Ascending aorta (tissue), 2 donors: ENCODE data around the gene ADAMTS15. TPM values are rescaled to one million over a fixed set of nuclear protein-coding genes. Genes with fewer than 3 reads are reported as not detected.

Source experiments
- DNase-seq, 2 donors: peaks; one replicate each; pipeline ENCODE4 v3.0.0-alpha.2; 2019; ENCODE audit warnings: low spot score in 2 of 2
- H3K27ac ChIP-seq, 2 donors: fragments of 200-600 bp; sonication (generic); one replicate each; pipeline ENCODE4 v1.5.1; 2016 to 2017; ENCODE audit warnings: mild to moderate bottlenecking in 1 of 2
- H3K27me3 ChIP-seq: fragments of 200-600 bp; sonication (generic); one replicate; pipeline ENCODE4 v1.5.1; 2017
- H3K36me3 ChIP-seq, 2 donors: fragments of 200-600 bp; sonication (generic); one replicate each; pipeline ENCODE4 v1.5.1; 2016
- H3K4me1 ChIP-seq, 2 donors: fragments of 200-600 bp; sonication (generic); one replicate each; pipeline ENCODE4 v1.5.1; 2016 to 2017; ENCODE audit warnings: mild to moderate bottlenecking in 1 of 2
- H3K4me3 ChIP-seq, 2 donors: fragments of 200-600 bp; sonication (generic); one replicate each; pipeline ENCODE4 v1.5.1; 2016 to 2017; ENCODE audit warnings: mild to moderate bottlenecking in 1 of 2
- H3K9me3 ChIP-seq, 2 donors: fragments of 200-600 bp; sonication (generic); one replicate each; pipeline ENCODE4 v1.5.1; 2016
- intact Hi-C: fragments of 100-400 bp; cut with DNase I; formaldehyde crosslinking; loops from one replicate; pipeline ENCODE4 v1.15.1; 2023
- total RNA-seq: library from RNA; depleted of rRNA; stranded (reverse); fragments of >200 nt; gene quantifications from one replicate; pipeline ENCODE4 v1.1.0, GENCODE V29; 2016
- TF ChIP-seq, protein P1 (sequence below), 3 experiments: fragments of 200-600 bp in 2 of 3; fragments of 450-650 bp in 1 of 3; sonication (generic) in 2 of 3; IDR thresholded peaks; one replicate each; pipeline ENCODE4 v1.5.1; 2016 to 2019; ENCODE audit warnings: antibody characterized with exemption in 3 of 3, mild to moderate bottlenecking in 1 of 3, moderate library complexity in 1 of 3

ADAMTS15 gene
- total RNA-seq, 1 donor from 2014 or later: 20.4 TPM

DNA sequence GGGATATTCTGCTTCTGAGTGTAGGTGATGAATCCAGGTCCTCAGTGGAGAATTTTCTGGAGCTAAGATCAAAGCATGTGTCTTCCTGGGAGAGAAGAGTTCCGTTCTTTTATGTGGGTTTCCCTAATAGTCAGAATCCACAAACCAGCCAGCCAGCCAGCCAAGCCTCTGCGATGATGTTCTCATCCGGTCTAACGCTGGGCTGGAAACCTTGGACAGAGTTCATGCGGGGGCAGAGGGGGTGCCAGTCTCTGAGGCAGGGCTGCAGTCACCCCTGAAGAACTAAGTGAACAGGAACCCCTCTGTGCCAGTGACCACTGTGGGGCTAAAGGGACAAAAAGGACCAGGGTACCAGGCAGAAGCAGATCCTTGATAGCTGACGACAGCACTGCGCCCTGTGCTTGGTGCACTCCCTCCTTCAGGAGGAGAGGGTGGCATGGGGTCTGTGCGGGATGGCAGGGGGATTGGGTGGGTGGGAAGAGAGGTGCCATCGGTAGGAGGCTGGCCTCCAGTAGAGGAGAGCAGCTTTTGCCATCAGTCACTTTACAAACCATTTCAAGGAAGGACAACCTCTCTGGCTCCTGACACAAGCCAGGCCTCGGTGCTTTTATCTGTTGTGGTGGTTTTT lies 27.1 kb downstream of the ADAMTS15 start:
- DNase-seq: peak in 1 of 2 donors; percentile 56
- H3K36me3 ChIP-seq: peaks cover 37 to 41% of the 10 kb centered on the region in 2 donors

DNA sequence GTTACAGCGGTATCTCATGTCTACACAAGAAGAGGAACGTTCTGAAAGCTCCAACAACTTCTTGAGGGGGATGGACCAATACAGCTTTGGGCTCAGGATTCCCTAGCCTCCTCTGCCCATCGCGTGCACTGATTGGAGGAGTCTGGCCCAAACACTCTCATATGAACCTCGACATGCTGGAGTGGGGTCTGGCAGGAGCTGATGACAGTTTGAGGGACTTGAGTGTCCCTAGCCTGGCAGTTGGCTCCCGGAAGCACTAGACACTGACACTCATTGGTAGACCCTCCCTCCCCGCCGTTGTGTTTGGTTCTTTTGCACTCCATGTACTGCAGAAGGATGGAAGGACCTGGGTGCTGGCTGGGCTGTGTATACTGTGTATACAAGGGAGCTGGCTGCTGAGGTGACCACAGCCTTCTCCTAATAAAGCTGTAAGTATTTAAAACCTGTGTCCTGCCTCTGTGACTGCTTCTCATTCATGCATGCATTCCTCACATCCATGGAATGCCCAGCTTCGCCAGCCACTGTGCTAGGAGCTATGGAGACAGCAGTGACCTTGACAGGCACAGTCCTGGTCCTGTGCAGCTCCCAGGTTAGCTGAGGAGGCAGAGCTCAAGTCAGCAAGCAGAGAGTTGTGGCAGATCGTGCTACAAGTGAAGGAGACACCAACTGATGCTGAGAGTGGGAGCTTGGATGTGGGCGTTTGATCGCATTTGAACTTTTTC lies 27.9 kb downstream of the ADAMTS15 start:
- DNase-seq: peak in 1 of 2 donors; percentile 65
- Histone ChIP-seq H3K4me3 (no peak overlapping the region), H3K36me3 (peaks cover 30 to 32% of the 10 kb centered on the region in 2 donors), H3K9me3 (no peaks in the 10 kb centered on the region), H3K27me3 (no peaks in the 10 kb centered on the region), H3K4me1 (peaks cover 11 to 31% of the 10 kb centered on the region in 2 donors), H3K27ac (peak overlapping the region; percentile 75 to 86)
- TF ChIP-seq, protein P1, sequence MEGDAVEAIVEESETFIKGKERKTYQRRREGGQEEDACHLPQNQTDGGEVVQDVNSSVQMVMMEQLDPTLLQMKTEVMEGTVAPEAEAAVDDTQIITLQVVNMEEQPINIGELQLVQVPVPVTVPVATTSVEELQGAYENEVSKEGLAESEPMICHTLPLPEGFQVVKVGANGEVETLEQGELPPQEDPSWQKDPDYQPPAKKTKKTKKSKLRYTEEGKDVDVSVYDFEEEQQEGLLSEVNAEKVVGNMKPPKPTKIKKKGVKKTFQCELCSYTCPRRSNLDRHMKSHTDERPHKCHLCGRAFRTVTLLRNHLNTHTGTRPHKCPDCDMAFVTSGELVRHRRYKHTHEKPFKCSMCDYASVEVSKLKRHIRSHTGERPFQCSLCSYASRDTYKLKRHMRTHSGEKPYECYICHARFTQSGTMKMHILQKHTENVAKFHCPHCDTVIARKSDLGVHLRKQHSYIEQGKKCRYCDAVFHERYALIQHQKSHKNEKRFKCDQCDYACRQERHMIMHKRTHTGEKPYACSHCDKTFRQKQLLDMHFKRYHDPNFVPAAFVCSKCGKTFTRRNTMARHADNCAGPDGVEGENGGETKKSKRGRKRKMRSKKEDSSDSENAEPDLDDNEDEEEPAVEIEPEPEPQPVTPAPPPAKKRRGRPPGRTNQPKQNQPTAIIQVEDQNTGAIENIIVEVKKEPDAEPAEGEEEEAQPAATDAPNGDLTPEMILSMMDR (IDR thresholded peaks at IDR 0.05): no peak
- intact Hi-C loops: no loop called here

More for the DNA sequence above, 27.1 kb downstream of the ADAMTS15 start:
- H3K27ac ChIP-seq: peak overlapping the region in 1 of 2 donors; percentile 86
- no peaks in the 10 kb centered on the region for H3K27me3 ChIP-seq
- TF ChIP-seq, protein P1 (IDR thresholded peaks at IDR 0.05): no peak
- intact Hi-C loops: no loop called here
- H3K4me1 ChIP-seq: peaks cover 11 to 29% of the 10 kb centered on the region in 2 donors
- H3K4me3 ChIP-seq: no peak overlapping the region
- no peaks in the 10 kb centered on the region for H3K9me3 ChIP-seq

DNA sequence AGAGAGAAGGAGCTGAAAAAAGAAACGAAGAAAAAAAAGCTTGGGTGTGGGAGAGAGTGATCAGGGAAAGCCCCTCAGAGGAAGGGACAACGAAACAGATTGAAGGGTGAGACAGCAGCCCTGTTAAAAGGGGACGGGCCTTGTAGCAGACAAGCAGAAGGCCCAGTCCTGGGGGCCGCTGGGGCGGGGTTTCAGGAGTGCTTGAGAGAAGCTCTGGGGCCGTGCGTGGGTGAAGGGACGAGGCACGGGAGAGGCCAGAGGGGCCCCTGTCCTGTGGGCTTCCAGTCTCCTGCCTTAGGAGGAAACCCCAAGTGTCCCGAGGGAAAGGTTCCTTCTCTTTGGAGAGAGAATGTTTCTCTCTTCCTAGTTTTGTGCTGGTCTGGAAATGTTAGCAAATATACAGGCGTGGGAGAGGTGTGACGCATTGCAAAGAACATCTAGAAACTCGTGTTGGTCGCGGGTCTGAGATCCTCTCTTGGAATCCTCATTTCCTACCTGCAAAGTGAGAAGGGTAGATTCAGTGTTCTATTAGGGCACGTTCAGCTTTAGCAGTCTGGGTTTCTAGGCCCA lies 28.6 kb downstream of the ADAMTS15 start:
- TF ChIP-seq, protein P1 (IDR thresholded peaks at IDR 0.05): no peak
- H3K9me3 ChIP-seq: no peaks in the 10 kb centered on the region
- H3K36me3 ChIP-seq: peaks cover 24 to 27% of the 10 kb centered on the region in 2 donors
- no peaks in the 10 kb centered on the region for H3K27me3 ChIP-seq
- intact Hi-C loops: no loop called here
- peak overlapping the region; percentile 75 to 86 for H3K27ac ChIP-seq
- no peak overlapping the region for H3K4me3 ChIP-seq
- H3K4me1 ChIP-seq: peaks cover 11 to 31% of the 10 kb centered on the region in 2 donors
- DNase-seq: peak in 1 of 2 donors; percentile 53

DNA sequence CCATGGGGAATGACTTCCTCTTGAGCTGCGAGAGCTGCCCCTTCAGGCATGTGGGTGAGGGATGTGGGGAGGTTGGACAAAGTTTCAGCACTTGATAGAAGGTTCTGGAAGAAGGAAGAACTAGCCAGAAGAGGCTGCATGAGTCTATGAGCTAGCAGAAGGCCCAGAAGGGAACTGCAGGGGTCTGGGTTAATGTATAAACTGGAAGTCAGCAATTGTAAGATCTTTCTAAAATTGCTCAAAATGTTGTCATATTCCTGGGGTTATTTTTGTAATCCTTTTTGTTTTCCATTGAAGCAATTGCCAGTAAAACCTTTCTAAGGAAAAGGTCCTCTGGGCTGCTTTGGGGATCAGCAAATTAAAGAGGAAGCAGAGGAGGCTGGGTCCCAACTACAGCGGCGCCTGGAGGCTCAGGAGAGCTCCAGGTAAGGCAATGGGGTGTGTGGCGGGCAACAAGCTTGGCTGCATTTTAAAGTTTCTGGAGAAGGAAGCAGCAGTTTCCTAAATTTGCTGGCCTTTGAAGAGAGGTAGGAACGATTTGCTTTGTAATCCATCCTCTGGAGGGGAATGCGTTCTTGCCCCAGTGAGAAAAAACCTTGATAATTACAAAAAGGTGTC lies 29.2 kb downstream of the ADAMTS15 start:
- Histone ChIP-seq H3K9me3 (no peaks in the 10 kb centered on the region), H3K4me1 (peaks cover 11 to 31% of the 10 kb centered on the region in 2 donors), H3K27me3 (no peaks in the 10 kb centered on the region), H3K36me3 (peaks cover 17 to 20% of the 10 kb centered on the region in 2 donors), H3K27ac (peak overlapping the region; percentile 75 to 86), H3K4me3 (no peak overlapping the region)
- TF ChIP-seq, protein P1 (IDR thresholded peaks at IDR 0.05): no peak
- peak in 1 of 2 donors; percentile 44 for DNase-seq
- intact Hi-C loops: loop anchor here (1.0 to 2.0 kb wide), 2 partner anchors 26 to 45 kb away; no protein-coding TSS in a partner anchor

DNA sequence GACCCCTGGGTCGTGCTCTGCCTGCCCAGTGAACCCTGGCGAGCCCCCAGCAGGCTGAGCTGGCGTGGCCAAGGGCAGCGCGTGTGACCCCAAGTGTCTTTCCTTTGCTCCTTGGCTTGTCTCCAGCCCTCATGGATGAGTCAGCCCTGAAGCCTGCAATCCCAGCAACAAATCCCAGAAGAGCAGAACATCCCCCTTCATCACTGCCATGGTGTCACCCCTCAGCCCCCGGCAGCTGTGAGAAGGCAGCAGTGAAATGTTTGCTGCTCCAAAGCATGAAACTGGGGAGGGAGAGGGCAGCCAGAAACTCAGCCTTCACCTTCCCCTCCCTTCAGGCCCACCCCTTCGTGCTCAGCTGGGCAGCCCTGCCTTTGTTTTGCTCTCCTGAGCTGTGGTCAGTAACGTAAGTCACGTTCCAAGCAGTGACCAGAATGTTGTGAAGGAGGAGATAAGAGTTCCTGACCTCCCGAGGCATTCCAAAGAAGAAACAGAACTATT lies 29.8 kb downstream of the ADAMTS15 start:
- DNase-seq: peak in 1 of 2 donors; percentile 89
- no peaks in the 10 kb centered on the region for H3K9me3 ChIP-seq
- intact Hi-C loops: loop anchor here (1.0 to 2.0 kb wide), 2 partner anchors 27 to 45 kb away; no protein-coding TSS in a partner anchor
- H3K4me1 ChIP-seq: peaks cover 11 to 31% of the 10 kb centered on the region in 2 donors
- TF ChIP-seq, protein P1 (IDR thresholded peaks at IDR 0.05): no peak
- peaks cover 11 to 14% of the 10 kb centered on the region in 2 donors for H3K36me3 ChIP-seq
- H3K27ac ChIP-seq: peak overlapping the region; percentile 75 to 86
- H3K4me3 ChIP-seq: no peak overlapping the region
- H3K27me3 ChIP-seq: no peaks in the 10 kb centered on the region
